Endothelial cell of umbilical vein (primary cell): Measurements from ENCODE around the gene CCDC74A. TPM values are rescaled to one million over a fixed set of nuclear protein-coding genes. Genes with fewer than 3 reads are reported as not detected.
"Not testable (repeated sequence)": the region's sequence is repeated elsewhere in the genome, so short reads cannot be mapped to it uniquely, and the experiment has no call there.

Source experiments
- BruUV-seq: library from RNA; stranded (reverse); fragments of 400-500 nt; replicated peaks from 2 replicates; lab custom pipeline; 2021; lab: Mats Ljungman, UMichigan
- CTCF ChIA-PET: fragments of 300-600, 350-600 bp; sonication (Branson Sonifier 250); formaldehyde crosslinking; loops from one replicate; lab custom pipeline; 2021; ENCODE audit warnings: antibody characterized with exemption, inconsistent platforms; lab: Charles Lee
- POLR2A ChIA-PET: fragments of 300-600, 350-600 bp; sonication (Branson Sonifier 250); formaldehyde crosslinking; loops from one replicate; lab custom pipeline; 2021; ENCODE audit warnings: antibody characterized with exemption, inconsistent platforms; lab: Charles Lee
- DNase-seq: peaks from one replicate; pipeline ENCODE4 v3.0.0-alpha.2; 2011; ENCODE audit warnings: low read depth, low spot score
- FAIRE-seq: peaks from 2 replicates; lab custom pipeline; 2011; peaks lifted over from hg19 to GRCh38; lab: Jason Lieb, UNC
- H2AFZ ChIP-seq: 2 replicates; pipeline ENCODE4 v1.6.0; 2012; ENCODE audit warnings: low read depth, low read length, control low read depth, inconsistent platforms
- H3K27ac ChIP-seq: 2 replicates; pipeline ENCODE4 v1.5.1; 2011; ENCODE audit warnings: low read depth, mild to moderate bottlenecking, control low read depth, low read length, moderate library complexity; ENCODE audit not compliant: insufficient read depth
- H3K27me3 ChIP-seq, 2 experiments: 2 replicates each; pipeline versions ENCODE4 v1.6.0 to v1.6.1; 2011; ENCODE audit warnings: low read length in 2 of 2, mixed read lengths in 1 of 2; ENCODE audit not compliant: control insufficient read depth in 2 of 2, insufficient read depth in 2 of 2
- H3K36me3 ChIP-seq, 2 experiments: 2 replicates in 1 of 2; 3 replicates in 1 of 2; pipeline ENCODE4 v1.5.1; 2011; ENCODE audit warnings: low read length in 2 of 2, mild to moderate bottlenecking in 1 of 2, moderate library complexity in 1 of 2; ENCODE audit not compliant: control insufficient read depth in 2 of 2, insufficient read depth in 2 of 2; ENCODE audit errors: extremely low read depth in 1 of 2
- H3K4me1 ChIP-seq: 3 replicates; pipeline ENCODE4 v1.5.1; 2011; ENCODE audit warnings: mild to moderate bottlenecking, low read length; ENCODE audit not compliant: control insufficient read depth, insufficient read depth; ENCODE audit errors: extremely low read depth
- H3K4me2 ChIP-seq: 2 replicates; pipeline ENCODE4 v1.6.1; 2011; ENCODE audit warnings: low read length, control low read depth, mixed read lengths; ENCODE audit not compliant: insufficient read depth
- H3K4me3 ChIP-seq, 3 experiments: fragments of 200-600 bp in 1 of 3; sonication (generic), shearing (Covaris generic) in 1 of 3; replicated peaks in 1 of 3; 2 replicates each; pipeline ENCODE4 v1.5.1; 2011 to 2016; ENCODE audit warnings: control low read depth in 3 of 3, low read length in 3 of 3, mild to moderate bottlenecking in 2 of 3, inconsistent platforms in 1 of 3, low read depth in 1 of 3, moderate library complexity in 1 of 3; ENCODE audit not compliant: insufficient read depth in 1 of 3
- H3K79me2 ChIP-seq: 2 replicates; pipeline ENCODE4 v1.6.0; 2012; ENCODE audit warnings: low read length, inconsistent platforms; ENCODE audit not compliant: control insufficient read depth, insufficient read depth
- H3K9ac ChIP-seq: replicated peaks from 2 replicates; pipeline ENCODE3; 2011; ENCODE audit warnings: low read length, control low read depth; ENCODE audit not compliant: insufficient read depth; ENCODE audit errors: extremely low read depth
- H3K9me1 ChIP-seq: replicated peaks from 3 replicates; pipeline ENCODE4 v1.6.0; 2011; ENCODE audit warnings: mild to moderate bottlenecking, low read length; ENCODE audit not compliant: control insufficient read depth, insufficient read depth; ENCODE audit errors: extremely low read depth
- H3K9me3 ChIP-seq: replicated peaks from 2 replicates; pipeline ENCODE4 v1.5.1; 2012; ENCODE audit warnings: low read length, inconsistent platforms; ENCODE audit not compliant: control insufficient read depth, insufficient read depth
- H4K20me1 ChIP-seq: replicated peaks from 2 replicates; pipeline ENCODE3; 2011; ENCODE audit warnings: mild to moderate bottlenecking, low read length; ENCODE audit not compliant: control insufficient read depth, insufficient read depth; ENCODE audit errors: extremely low read depth
- EZH2 ChIP-seq: IDR thresholded peaks from 2 replicates; pipeline ENCODE4 v1.6.1; 2012; ENCODE audit warnings: borderline replicate concordance, low read depth, mild to moderate bottlenecking, moderate library complexity, low read length, inconsistent platforms; ENCODE audit not compliant: severe bottlenecking
- GATA2 ChIP-seq: IDR thresholded peaks from 2 replicates; pipeline ENCODE4 v1.7.0; 2011; ENCODE audit warnings: low read depth, mild to moderate bottlenecking, moderate library complexity, mixed read lengths, low read length; ENCODE audit not compliant: insufficient read length, insufficient read depth
- JUN ChIP-seq: IDR thresholded peaks from 2 replicates; pipeline ENCODE4 v1.6.1; 2011; ENCODE audit warnings: borderline replicate concordance, low read depth; ENCODE audit not compliant: insufficient read length, insufficient read depth
- POLR2A ChIP-seq: IDR thresholded peaks from 2 replicates; pipeline ENCODE4 v1.6.1; 2012; ENCODE audit warnings: low read depth, mild to moderate bottlenecking, control low read depth, low read length
- POLR2AphosphoS5 ChIP-seq: IDR thresholded peaks from 2 replicates; pipeline ENCODE4 v1.6.1; 2012; ENCODE audit warnings: low read depth, mild to moderate bottlenecking, control low read depth, low read length, moderate library complexity; ENCODE audit not compliant: insufficient read depth
- dilution Hi-C: fragments of 300-500 bp; cut with MboI; formaldehyde crosslinking; loops from one replicate; pipeline ENCODE4 v1.15.0; 2019; ENCODE audit warnings: low sequenced_read_pairs; ENCODE audit not compliant: extremely low pct_ligation_motif_present
- intact Hi-C: fragments of 100-400 bp; cut with micrococcal nuclease; formaldehyde crosslinking; loops from one replicate; pipeline ENCODE4 v1.10.0; 2022
- polyA plus RNA-seq, 4 experiments: library from polyadenylated mRNA; depleted of rRNA in 3 of 4; stranded (reverse) in 3 of 4; unstranded in 1 of 4; fragments of >200 nt; gene quantifications; 2 replicates each; pipeline versions ENCODE4 v1.2.1 to v1.2.3, GENCODE V29; 2011 to 2012; ENCODE audit warnings: missing spikeins in 1 of 4
- total RNA-seq: library from RNA; stranded (reverse); gene quantifications from 2 replicates; pipeline ENCODE4 v1.2.3, GENCODE V29; 2021
- TF ChIP-seq, protein P1 (sequence below), 2 donors: IDR thresholded peaks; 1 replicate in 1 of 2; 2 replicates in 1 of 2; pipeline ENCODE4 v1.5.1; 2011; ENCODE audit warnings: low read length in 2 of 2, mild to moderate bottlenecking in 2 of 2, moderate library complexity in 2 of 2, control low read depth in 1 of 2, inconsistent platforms in 1 of 2, low read depth in 1 of 2; ENCODE audit not compliant: insufficient read depth in 1 of 2; ENCODE audit errors: extremely low read depth in 1 of 2

Gene CCDC74A
- total and polyA plus RNA-seq, 2 donors (not counting 3 experiments of a cell fraction or from before 2014, with no cell fraction given) = 7.0 to 11.7 TPM

DNA sequence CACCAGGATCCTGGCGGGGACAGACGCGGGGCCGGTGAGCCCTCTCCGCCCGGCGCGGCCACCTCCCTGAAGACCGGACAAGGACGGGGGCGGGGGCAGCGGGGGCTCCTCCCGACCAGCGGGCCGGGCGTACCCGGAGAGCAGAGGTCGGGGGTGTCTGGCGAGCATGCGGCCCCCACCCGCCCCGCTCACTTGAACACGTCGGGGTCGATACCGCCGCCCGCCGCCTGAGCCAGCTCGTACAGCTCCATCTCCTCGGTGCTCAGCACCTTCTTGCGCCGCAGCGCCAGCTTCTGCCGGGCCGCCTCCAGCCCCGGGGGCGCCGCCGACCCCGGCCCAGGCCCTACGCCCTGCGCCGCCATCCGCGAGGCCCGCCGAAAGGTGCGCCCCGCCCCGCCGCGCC, 35.7 kb upstream of the CCDC74A start, which contains the start of gene MZT2A:
Gene MZT2A (minus strand): TSS at position 383 of the 403 bp plus-strand sequence. CDS start 21 bp downstream, at position 362.
- H3K9ac ChIP-seq = peak within 1 kb of the TSS; percentile 73
- TF ChIP-seq POLR2A = peak; percentile 2
- H3K79me2 ChIP-seq = peaks cover 61% of the 10 kb centered on the region
- CTCF ChIA-PET = interaction anchor here (1.0 to 2.6 kb wide), 6 partner anchors 12 to 423 kb away, joined by 3 to 20 read pairs (median 12); no protein-coding TSS in a partner anchor
- DNase-seq, H3K9me1 ChIP-seq, H3K9me3 ChIP-seq, H4K20me1 ChIP-seq, FAIRE-seq, H3K36me3 ChIP-seq, BruUV-seq, dilution Hi-C loops, H3K27me3 ChIP-seq, POLR2A ChIA-PET: not testable (repeated sequence)
- peak within 1 kb of the TSS; percentile 69 for H3K27ac ChIP-seq
- intact Hi-C loops = loop anchor here (1.0 to 5.0 kb wide), 6 partner anchors 35 to 385 kb away; partner anchors contain the start of genes CCDC74A and PLEKHB2
- peaks cover 11% of the 10 kb centered on the region for H3K4me1 ChIP-seq
- peak within 1 kb of the TSS; percentile 60 for H3K4me2 ChIP-seq
- H3K4me3 ChIP-seq = peak within 1 kb of the TSS; percentile 64 to 73 (median 73)
- H2AFZ ChIP-seq = peak within 1 kb of the TSS; percentile 93

DNA sequence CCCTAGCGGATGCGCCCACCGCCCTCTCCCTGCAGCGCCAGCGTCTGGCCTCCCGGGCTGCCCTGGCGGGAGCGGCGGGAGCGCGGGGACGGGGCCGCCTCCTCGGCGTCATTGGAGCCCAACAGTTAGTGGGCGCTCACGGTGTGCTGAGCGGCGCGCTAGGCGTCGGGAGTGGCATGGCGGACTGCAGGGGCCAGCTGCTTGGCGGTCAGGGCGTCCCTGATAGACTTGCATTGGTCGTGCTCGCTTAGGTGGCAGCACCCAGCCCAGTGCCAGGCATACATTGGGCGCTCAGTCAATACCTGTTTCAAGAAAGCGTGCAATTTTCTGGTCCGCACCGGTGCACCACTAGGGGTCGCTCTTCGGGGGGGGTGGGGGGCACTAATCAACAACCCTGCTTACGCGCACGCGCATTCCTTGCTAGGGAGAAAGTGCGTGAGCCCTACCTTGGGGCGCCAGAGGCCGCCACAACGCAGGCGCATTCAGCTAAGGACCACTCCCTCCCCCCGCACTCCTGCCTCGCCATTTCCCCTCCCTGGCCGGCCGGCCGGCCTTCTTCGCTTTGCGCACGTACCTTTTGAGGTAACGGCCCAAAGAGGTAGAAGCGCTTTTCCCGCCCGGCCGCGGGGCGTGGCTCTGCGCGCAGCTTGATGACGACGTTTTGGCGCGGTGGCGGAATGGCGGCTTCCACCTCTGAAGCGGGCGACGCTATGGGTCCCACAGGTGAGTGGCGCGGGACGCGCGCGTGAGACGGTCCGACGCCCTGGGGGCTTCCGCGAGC, 35.1 kb upstream of the CCDC74A start:
- Histone ChIP-seq H3K36me3 (peaks cover 0 to 2% of the 10 kb centered on the region in 2 experiments), H4K20me1 (no peaks in the 10 kb centered on the region), H3K9me1 (no peaks in the 10 kb centered on the region), H3K9me3 (no peaks in the 10 kb centered on the region), H3K9ac (peak overlapping the region; percentile 73), H3K4me3 (peak overlapping the region; percentile 64 to 73 (median 73)), H3K79me2 (peaks cover 66% of the 10 kb centered on the region), H2AFZ (peak overlapping the region; percentile 93), H3K4me1 (peaks cover 11% of the 10 kb centered on the region), H3K27ac (peak overlapping the region; percentile 69), H3K27me3 (no peaks in the 10 kb centered on the region), H3K4me2 (peak overlapping the region; percentile 44)
- intact Hi-C loops (loop anchor here (1.0 to 5.0 kb wide), 6 partner anchors 35 to 385 kb away; partner anchors contain the start of genes CCDC74A and PLEKHB2), dilution Hi-C loops (no loop called here)
- ChIA-PET CTCF (interaction anchor here (0.7 to 2.6 kb wide), 13 partner anchors 11 to 424 kb away, joined by 3 to 20 read pairs (median 3); partner anchors contain the start of gene CCDC74A), POLR2A (no interaction called here)
- TF ChIP-seq GATA2 (no peak), POLR2A (no peak), POLR2AphosphoS5 (peak; percentile 32), EZH2 (no peak), JUN (no peak)
- TF ChIP-seq, protein P1, sequence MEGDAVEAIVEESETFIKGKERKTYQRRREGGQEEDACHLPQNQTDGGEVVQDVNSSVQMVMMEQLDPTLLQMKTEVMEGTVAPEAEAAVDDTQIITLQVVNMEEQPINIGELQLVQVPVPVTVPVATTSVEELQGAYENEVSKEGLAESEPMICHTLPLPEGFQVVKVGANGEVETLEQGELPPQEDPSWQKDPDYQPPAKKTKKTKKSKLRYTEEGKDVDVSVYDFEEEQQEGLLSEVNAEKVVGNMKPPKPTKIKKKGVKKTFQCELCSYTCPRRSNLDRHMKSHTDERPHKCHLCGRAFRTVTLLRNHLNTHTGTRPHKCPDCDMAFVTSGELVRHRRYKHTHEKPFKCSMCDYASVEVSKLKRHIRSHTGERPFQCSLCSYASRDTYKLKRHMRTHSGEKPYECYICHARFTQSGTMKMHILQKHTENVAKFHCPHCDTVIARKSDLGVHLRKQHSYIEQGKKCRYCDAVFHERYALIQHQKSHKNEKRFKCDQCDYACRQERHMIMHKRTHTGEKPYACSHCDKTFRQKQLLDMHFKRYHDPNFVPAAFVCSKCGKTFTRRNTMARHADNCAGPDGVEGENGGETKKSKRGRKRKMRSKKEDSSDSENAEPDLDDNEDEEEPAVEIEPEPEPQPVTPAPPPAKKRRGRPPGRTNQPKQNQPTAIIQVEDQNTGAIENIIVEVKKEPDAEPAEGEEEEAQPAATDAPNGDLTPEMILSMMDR (IDR thresholded peaks at IDR 0.05; ENCODE audit: extremely low read depth in 1 of 2, insufficient read depth in 1 of 2, low read depth in 1 of 2, low read length in 2 of 2) = peak; percentile 58 to 79
- DNase-seq (peak; percentile 93), FAIRE-seq (peak; percentile 93)
- BruUV-seq = no TSS peak
